ENCODE data around the gene IGHMBP2. TPM values are rescaled to one million over a fixed set of nuclear protein-coding genes. Genes with fewer than 3 reads are reported as not detected.

The IGHMBP2 gene
- total and polyA plus RNA-seq, 9 of the 15 experiments (the other 6 are each of a cell fraction or from before 2014, with no cell fraction given) = 1.6 to 24.8 (median 14.5) TPM

DNA sequence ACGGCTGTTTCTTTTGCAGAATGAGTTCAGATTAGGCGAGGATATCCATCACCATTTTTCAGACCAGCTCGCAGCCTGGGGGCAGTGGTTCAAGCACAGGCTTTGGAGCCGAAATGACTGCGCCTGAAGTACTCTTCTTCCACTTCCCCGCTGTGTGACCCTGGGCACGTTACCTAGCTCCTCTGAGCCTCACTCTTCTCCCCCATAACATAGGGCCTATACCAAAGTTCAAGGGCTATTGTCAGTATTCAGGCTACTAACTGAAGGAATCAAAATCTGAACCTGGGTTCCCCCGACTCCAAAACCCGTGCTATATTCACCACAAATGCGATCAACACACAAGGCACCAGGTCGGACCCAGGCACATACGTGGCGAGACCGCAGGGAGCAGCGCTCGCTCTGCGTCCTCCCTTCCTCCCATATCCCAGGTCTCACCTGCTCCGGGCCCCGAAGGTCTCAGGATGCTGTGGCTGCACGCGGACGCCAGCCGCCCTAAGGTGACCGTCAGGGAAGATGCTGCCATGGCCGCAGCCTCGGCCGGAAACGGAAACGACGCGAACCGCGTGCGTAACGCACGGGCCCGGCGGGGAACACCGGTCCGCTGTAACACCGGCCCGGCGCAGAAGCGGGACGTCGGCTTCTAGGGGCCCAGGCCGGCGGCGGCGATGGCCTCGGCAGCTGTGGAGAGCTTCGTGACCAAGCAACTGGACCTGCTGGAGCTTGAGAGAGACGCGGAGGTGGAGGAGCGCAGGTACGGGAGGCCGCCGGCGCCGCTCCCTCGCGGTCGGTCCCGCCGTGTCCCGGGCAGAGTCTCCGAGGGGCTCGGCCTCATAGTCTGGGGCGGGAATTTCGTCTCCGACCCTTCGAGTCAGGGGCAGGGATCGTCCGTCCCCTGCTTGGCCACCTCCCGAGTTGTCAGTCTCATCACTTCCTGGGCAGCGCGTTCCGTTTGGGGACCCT, at the start of gene IGHMBP2, which contains the start of gene MRPL21 (continued):
- TF ChIP-seq BMI1 (IDR thresholded peaks at IDR 0.05; ENCODE audit: low read length) (no peak), KDM5B (IDR thresholded peaks at IDR 0.05; ENCODE audit: insufficient replicate concordance, low read depth, low read length) (peak; percentile 92), ATF1 (CRISPR knock-in tag; IDR thresholded peaks at IDR 0.05) (peak; percentile 94), ATF1 (tag; IDR thresholded peaks at IDR 0.05) (peak; percentile 99), GTF2A2 (tag; IDR thresholded peaks at IDR 0.05) (0 out of 2 replicates have a peak, but pooled peaks have one; percentile 64), RFX7 (CRISPR knock-in tag; IDR thresholded peaks at IDR 0.05) (no peak), LEF1 (IDR thresholded peaks at IDR 0.05) (no peak), KDM1A (IDR thresholded peaks at IDR 0.05) (0 out of 4 replicates have a peak, but pooled peaks of 1 of the 2 experiments have one; percentile 41), KAT7 (CRISPR knock-in tag; IDR thresholded peaks at IDR 0.05; ENCODE audit: borderline replicate concordance) (peak; percentile 92; the same call in 1 of the 2 replicates), ZNF146 (CRISPR knock-in tag; IDR thresholded peaks at IDR 0.05; ENCODE audit: unreplicated experiment) (no peak), CSDE1 (IDR thresholded peaks at IDR 0.05) (peak in 1 of 2 experiments; percentile 70; a peak in 2 of 4 replicates), RBBP5 (IDR thresholded peaks at IDR 0.05; ENCODE audit: borderline replicate concordance, insufficient read depth, low read length, poor library complexity, severe bottlenecking) (peak; percentile 99), CREB1 (IDR thresholded peaks at IDR 0.05) (peak; percentile 96), CREB1 (CRISPR knock-in tag; IDR thresholded peaks at IDR 0.05) (peak; percentile 98), FOXM1 (IDR thresholded peaks at IDR 0.05; ENCODE audit: low read depth) (no peak), FOXM1 (CRISPR knock-in tag; IDR thresholded peaks at IDR 0.05; ENCODE audit: low read depth) (peak; percentile 96)
- TF ChIP-seq, protein P1, sequence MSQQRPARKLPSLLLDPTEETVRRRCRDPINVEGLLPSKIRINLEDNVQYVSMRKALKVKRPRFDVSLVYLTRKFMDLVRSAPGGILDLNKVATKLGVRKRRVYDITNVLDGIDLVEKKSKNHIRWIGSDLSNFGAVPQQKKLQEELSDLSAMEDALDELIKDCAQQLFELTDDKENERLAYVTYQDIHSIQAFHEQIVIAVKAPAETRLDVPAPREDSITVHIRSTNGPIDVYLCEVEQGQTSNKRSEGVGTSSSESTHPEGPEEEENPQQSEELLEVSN (IDR thresholded peaks at IDR 0.05; ENCODE audit: borderline replicate concordance in 1 of 2, extremely low read depth in 1 of 2, insufficient read depth in 1 of 2, insufficient read length in 1 of 2, low read depth in 1 of 2, low read length in 1 of 2, poor library complexity in 1 of 2, severe bottlenecking in 1 of 2) = peak; percentile 65 to 83
- TF ChIP-seq, protein P2, sequence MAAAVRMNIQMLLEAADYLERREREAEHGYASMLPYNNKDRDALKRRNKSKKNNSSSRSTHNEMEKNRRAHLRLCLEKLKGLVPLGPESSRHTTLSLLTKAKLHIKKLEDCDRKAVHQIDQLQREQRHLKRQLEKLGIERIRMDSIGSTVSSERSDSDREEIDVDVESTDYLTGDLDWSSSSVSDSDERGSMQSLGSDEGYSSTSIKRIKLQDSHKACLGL (CRISPR knock-in tag; IDR thresholded peaks at IDR 0.05; ENCODE audit: borderline replicate concordance, poor library complexity, severe bottlenecking) = peak; percentile 86
- TF ChIP-seq, protein P3, sequence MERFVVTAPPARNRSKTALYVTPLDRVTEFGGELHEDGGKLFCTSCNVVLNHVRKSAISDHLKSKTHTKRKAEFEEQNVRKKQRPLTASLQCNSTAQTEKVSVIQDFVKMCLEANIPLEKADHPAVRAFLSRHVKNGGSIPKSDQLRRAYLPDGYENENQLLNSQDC (CRISPR knock-in tag; IDR thresholded peaks at IDR 0.05) = peak; percentile 92
- TF ChIP-seq, protein P4, sequence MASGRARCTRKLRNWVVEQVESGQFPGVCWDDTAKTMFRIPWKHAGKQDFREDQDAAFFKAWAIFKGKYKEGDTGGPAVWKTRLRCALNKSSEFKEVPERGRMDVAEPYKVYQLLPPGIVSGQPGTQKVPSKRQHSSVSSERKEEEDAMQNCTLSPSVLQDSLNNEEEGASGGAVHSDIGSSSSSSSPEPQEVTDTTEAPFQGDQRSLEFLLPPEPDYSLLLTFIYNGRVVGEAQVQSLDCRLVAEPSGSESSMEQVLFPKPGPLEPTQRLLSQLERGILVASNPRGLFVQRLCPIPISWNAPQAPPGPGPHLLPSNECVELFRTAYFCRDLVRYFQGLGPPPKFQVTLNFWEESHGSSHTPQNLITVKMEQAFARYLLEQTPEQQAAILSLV (tag; IDR thresholded peaks at IDR 0.05) = no peak
- TF ChIP-seq, protein P5, sequence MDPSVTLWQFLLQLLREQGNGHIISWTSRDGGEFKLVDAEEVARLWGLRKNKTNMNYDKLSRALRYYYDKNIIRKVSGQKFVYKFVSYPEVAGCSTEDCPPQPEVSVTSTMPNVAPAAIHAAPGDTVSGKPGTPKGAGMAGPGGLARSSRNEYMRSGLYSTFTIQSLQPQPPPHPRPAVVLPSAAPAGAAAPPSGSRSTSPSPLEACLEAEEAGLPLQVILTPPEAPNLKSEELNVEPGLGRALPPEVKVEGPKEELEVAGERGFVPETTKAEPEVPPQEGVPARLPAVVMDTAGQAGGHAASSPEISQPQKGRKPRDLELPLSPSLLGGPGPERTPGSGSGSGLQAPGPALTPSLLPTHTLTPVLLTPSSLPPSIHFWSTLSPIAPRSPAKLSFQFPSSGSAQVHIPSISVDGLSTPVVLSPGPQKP (CRISPR knock-in tag; IDR thresholded peaks at IDR 0.05) = no peak
- TF ChIP-seq, protein P6, sequence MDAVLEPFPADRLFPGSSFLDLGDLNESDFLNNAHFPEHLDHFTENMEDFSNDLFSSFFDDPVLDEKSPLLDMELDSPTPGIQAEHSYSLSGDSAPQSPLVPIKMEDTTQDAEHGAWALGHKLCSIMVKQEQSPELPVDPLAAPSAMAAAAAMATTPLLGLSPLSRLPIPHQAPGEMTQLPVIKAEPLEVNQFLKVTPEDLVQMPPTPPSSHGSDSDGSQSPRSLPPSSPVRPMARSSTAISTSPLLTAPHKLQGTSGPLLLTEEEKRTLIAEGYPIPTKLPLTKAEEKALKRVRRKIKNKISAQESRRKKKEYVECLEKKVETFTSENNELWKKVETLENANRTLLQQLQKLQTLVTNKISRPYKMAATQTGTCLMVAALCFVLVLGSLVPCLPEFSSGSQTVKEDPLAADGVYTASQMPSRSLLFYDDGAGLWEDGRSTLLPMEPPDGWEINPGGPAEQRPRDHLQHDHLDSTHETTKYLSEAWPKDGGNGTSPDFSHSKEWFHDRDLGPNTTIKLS (IDR thresholded peaks at IDR 0.05; ENCODE audit: borderline replicate concordance, low read depth) = peak; percentile 63
